HEK293 (cell line): Measurements from ENCODE around the gene COL18A1.

ENCODE experiments used
- BCL11A ChIP-seq: fragments of 450-650 bp; formaldehyde crosslinking; IDR thresholded peaks from 2 replicates; pipeline ENCODE4 v1.5.1; 2016; ENCODE audit warnings: low read depth, missing biosample characterization, missing genetic modification characterization
- CTCF ChIP-seq: fragments of 450-650 bp; formaldehyde crosslinking; IDR thresholded peaks from 2 replicates; pipeline ENCODE4 v1.5.1; 2016; ENCODE audit warnings: missing biosample characterization, missing genetic modification characterization
- HOXA7 ChIP-seq: sonication (generic); formaldehyde crosslinking; IDR thresholded peaks from 2 replicates; pipeline ENCODE4 v1.8.1; 2022; ENCODE audit warnings: missing genetic modification reagents, borderline replicate concordance
- HOXD13 ChIP-seq: sonication (generic); formaldehyde crosslinking; IDR thresholded peaks from 2 replicates; pipeline ENCODE4 v1.8.0; 2022; ENCODE audit warnings: missing genetic modification reagents, borderline replicate concordance
- ZFP69B ChIP-seq: fragments of 450-650 bp; formaldehyde crosslinking; IDR thresholded peaks from 2 replicates; pipeline ENCODE4 v1.5.1; 2016; ENCODE audit warnings: missing biosample characterization, missing genetic modification characterization
- TF ChIP-seq, protein P1 (sequence below): sonication (generic); formaldehyde crosslinking; IDR thresholded peaks from 2 replicates; pipeline ENCODE4 v1.8.1; 2022; ENCODE audit warnings: mild to moderate bottlenecking, moderate library complexity, missing genetic modification reagents

DNA sequence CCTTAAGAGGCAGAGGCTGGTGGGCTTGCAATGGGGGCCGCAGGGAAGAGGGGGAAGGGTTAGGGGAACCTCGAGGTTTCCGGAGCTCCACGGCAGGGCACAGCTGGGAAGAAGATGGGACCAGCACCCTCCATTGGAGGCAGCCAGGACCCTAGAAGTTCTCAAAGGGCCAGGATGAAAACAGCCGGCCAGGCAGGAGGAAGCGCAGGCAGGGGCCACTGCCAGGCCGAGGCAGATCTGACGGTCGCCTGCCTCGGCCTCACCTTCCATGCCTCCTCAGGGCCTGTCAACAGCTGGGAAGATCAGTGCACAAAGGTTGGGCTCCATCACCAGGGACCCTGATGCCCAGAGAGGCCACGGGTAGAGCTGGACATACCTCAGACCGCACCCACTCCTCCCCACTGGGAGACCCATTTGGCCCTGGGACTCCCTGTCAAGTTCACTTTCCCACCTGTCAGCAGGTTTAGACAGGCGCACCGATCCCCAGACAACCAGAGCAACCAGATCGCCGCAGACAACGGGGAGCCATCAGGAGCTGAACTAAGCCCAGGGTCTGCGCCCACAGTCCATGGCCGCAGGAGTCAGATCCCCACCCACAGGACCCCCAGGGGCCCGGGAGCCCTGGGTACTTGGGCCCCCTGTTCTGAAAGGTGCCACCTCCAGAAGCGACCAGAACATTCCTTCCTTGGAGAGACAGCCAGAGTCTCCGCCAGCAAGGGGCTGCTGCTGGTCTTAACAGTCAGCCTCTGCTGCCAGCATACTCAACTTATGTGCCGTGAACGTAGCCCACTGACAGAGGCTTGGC is 135.0 kb downstream of the COL18A1 start:
- TF ChIP-seq CTCF (tag by site-specific recombination) = no peak
- TF ChIP-seq HOXA7 (CRISPR knock-in tag) = no peak
- TF ChIP-seq HOXD13 (CRISPR knock-in tag) = no peak
- TF ChIP-seq BCL11A (tag by site-specific recombination) = no peak
- TF ChIP-seq ZFP69B (tag by site-specific recombination) = no peak
- TF ChIP-seq, protein P1, sequence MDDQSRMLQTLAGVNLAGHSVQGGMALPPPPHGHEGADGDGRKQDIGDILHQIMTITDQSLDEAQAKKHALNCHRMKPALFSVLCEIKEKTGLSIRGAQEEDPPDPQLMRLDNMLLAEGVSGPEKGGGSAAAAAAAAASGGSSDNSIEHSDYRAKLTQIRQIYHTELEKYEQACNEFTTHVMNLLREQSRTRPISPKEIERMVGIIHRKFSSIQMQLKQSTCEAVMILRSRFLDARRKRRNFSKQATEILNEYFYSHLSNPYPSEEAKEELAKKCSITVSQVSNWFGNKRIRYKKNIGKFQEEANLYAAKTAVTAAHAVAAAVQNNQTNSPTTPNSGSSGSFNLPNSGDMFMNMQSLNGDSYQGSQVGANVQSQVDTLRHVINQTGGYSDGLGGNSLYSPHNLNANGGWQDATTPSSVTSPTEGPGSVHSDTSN = no peak
